ENCODE data around the gene VRK1. TPM values are rescaled to one million over a fixed set of nuclear protein-coding genes. Genes with fewer than 3 reads are reported as not detected.

Gene VRK1
- total RNA-seq, 4 donors from 2014 or later: 7.1 to 19.2 (median 8.5) TPM

GRCh38 chr14:96920820-96921219, 123.6 kb downstream of the VRK1 start:
- no peak for TF ChIP-seq CTCF (IDR thresholded peaks at IDR 0.05)
- ATAC-seq (ENCODE audit: low FRiP score) (no peak), DNase-seq (ENCODE audit: low spot score) (no peak)

DNA sequence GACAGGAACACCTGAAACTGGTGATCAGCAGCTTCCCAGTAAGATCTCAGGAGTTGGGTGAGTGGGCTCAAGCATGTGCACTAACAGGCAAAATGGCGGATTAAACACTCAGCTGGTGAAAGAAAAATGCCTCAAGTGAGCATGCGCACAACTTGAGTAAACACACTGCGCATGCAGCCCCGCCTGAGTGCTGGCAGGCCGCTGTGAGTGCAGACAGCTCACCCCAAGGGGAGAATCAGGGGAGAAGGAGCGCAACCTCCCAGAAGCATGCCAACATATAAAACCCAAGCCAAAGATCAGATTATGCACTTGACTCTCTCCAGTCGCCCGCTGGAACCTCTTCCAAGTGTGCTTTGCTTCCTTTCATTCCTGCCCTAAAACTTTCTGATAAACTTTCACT, 125.8 kb downstream of the VRK1 start:
- no peak for DNase-seq (ENCODE audit: low spot score)
- ATAC-seq (ENCODE audit: low FRiP score): no peak
- TF ChIP-seq CTCF (IDR thresholded peaks at IDR 0.05): no peak

GRCh38 chr14:96925422-96925821, 128.2 kb downstream of the VRK1 start:
- ATAC-seq (ENCODE audit: low FRiP score) (no peak), DNase-seq (ENCODE audit: low spot score) (no peak)
- no peak for TF ChIP-seq CTCF (IDR thresholded peaks at IDR 0.05)

DNA sequence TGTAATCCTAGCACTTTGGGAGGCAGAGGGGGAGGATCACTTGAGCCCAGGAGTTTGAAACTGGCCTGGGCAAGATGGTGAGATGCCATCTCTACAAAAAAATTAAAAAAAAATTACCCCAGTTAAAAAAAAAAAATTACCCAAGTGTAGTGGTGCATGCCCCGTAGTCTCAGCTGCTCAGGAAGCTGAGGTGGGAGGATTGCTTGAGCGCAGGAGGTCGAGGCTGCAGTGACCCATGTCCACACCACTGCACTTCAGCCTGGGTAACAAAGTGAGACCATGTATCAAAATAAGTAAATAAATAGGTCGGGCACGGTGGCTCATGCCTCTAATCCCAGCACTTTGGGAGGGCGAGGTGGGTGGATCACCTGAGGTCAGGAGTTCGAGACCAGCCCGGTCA, 128.8 kb downstream of the VRK1 start:
- no peak for ATAC-seq (ENCODE audit: low FRiP score)
- DNase-seq (ENCODE audit: low spot score): no peak
- no peak for TF ChIP-seq CTCF (IDR thresholded peaks at IDR 0.05)

- ATAC-seq (ENCODE audit: low FRiP score) (no peak), DNase-seq (ENCODE audit: low spot score) (no peak)
- TF ChIP-seq CTCF (IDR thresholded peaks at IDR 0.05): no peak
Observed at GRCh38 chr14:96928779-96929380, 131.7 kb downstream of the VRK1 start.

DNA sequence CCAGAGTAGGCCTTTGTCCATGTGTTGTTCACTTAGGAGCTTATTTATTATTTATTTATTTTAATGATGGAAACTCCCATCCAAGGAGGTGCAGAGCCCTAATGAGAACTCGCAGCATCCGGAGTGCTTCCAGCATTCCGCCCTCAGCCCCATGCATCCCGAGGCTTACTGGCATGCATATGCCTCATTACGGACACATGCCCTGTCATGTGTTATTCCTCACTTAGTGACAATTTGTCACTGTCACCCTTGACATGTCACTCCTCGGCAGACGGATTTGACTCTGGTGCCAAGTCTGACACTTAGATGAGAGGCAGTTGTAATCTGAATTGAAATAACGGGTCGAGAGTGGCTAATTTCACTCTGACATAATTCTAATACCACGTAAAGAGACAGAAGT, 132.8 kb downstream of the VRK1 start:
- ATAC-seq (ENCODE audit: low FRiP score): no peak
- no peak for TF ChIP-seq CTCF (IDR thresholded peaks at IDR 0.05)
- DNase-seq (ENCODE audit: low spot score): no peak

DNA sequence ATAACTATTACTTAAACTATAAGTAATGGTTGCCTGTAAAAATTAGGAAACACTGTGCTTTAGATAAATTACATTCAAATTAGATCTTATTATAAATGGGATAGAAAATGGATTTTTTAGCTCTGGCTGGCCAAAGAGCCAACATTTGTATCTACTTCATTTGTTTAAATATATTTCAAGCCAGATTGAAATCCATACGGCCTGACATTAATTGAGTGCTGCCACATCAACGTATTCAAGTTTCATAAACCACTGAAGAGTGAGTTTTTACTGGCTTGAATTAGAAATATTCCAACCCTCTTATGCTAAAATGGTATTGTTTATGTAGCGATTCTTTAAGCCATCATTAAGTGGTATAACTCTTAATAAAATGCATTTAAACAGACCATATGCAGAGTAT, 133.3 kb downstream of the VRK1 start:
- DNase-seq (ENCODE audit: low spot score): no peak
- no peak for ATAC-seq (ENCODE audit: low FRiP score)
- no peak for TF ChIP-seq CTCF (IDR thresholded peaks at IDR 0.05)

Data from omental fat pad (tissue), 4 donors.